NCI-H1694 (cell line): ENCODE measurements around the gene SSX7.
"Not testable (repeated sequence)": the region's sequence is repeated elsewhere in the genome, so short reads cannot be mapped to it uniquely, and the experiment has no call there.

Source experiments
- DNase-seq: peaks from one replicate; lab custom pipeline; 2025; lab: John Stamatoyannopoulos, UW

SSX7 gene

DNA sequence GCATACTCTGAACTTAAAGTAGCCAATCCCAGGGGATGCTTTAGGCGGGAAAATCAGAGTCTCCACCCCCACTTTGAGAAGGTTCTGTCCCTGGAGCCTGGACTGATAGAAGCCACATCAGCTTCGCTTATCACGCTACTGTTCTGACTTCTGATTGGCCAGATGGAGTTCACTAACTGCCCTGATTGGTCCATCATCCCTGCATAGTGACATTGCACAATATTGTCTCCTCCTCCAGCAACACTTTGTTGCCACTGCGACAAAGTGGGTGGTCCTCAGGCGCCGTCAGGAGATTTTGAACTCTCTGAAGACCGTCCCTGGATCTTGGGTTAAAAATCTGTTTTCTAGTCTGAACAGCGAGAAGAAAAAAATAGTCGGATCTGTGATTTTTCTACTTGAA is at the start of gene SSX7:
Gene SSX7 (minus strand): TSS at position 101 of the 400 bp plus-strand sequence. CDS start 1,428 bp downstream, outside the sequence.
- not testable (repeated sequence) for DNase-seq

- DNase-seq: not testable (repeated sequence)
Measured at GRCh38 chrX:52692034-52692433, 37.3 kb upstream of the SSX7 start.

GRCh38 chrX:52662218-52662617 is 7.5 kb upstream of the SSX7 start:
- DNase-seq: not testable (repeated sequence)

- DNase-seq: not testable (repeated sequence)
Measured at GRCh38 chrX:52655475-52655874, 775 bp upstream of the SSX7 start.

- not testable (repeated sequence) for DNase-seq
Measured at GRCh38 chrX:52650676-52651075, 4.0 kb downstream of the SSX7 start.

GRCh38 chrX:52648956-52649355 is 5.7 kb downstream of the SSX7 start:
- DNase-seq: not testable (repeated sequence)

GRCh38 chrX:52628483-52628882 is 26.2 kb downstream of the SSX7 start:
- DNase-seq: not testable (repeated sequence)

DNA sequence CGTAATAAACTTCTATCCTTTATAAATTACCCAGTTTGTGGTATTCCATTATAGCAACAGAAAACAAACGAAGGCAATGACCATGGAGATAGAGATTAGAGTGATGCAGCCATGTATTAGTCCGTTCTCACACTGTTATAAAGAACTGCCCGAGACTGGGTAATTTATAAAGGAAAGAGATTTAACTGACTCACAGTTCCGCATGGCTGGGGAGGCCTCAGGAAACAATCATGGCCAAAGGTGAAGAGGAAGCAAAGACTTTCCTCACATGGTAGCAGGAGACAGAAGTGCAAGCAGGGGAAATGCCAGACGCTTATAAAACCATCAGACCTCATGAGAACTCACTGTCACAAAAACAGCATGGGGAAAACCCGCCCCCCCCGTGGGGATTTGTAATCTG is 34.0 kb downstream of the SSX7 start:
- not testable (repeated sequence) for DNase-seq

DNA sequence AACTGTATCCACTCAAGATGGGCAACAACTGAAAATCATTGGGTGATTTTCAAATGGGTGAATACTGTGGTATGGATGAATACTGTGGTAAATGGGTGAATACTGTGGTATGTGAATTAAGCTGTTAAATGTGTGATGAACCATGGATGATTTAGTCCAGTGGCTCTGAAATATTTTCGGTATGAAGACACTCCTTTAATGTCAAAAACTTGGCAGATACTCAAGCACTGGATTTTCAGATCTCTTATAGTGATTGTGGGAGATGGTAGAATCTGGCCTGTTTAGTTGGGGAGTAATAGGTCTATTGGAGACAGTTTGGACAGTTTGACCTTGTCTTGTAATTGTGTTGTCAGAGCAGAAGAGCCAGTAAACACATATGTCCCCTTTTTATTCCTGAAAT is 45.7 kb downstream of the SSX7 start:
- no peak for DNase-seq

DNA sequence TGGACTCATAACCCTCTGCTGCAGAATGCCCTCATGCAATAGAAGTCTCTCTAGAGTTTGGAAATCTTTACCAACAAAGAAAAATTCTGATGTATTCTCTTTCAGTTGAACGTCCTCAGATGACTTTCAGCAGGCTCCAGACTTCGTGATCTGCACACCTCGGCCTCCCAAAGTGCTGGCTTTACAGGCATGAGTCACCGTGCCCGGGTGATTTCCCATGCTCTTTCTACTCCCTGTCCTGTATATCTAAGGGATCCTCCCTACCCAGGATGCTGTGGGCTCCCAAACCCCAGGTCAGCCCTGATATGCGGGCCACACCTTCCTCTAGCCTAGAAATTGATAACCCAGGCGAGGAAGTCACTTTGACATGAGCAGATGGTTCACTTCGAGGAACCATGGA is 51.5 kb downstream of the SSX7 start:
- DNase-seq: not testable (repeated sequence)

GRCh38 chrX:52598886-52599285 is 55.8 kb downstream of the SSX7 start:
- no peak for DNase-seq

GRCh38 chrX:52594658-52595057 is 60.0 kb downstream of the SSX7 start:
- DNase-seq: no peak
